Stimulated activated CD4-positive, alpha-beta T cell treated with anti-CD3 and anti-CD28 coated beads, Interleukin-4, amount 100 ng/mL, for 48 hours (primary cell): ENCODE measurements around the gene MICA.
"Not testable (repeated sequence)": the region's sequence is repeated elsewhere in the genome, so short reads cannot be mapped to it uniquely, and the experiment has no call there.

Experiments used
- DNase-seq, 2 donors: peaks; one replicate each; pipeline ENCODE4 v3.0.0-alpha.2; 2020; ENCODE audit warnings: low read depth in 2 of 2

Gene MICA

DNA sequence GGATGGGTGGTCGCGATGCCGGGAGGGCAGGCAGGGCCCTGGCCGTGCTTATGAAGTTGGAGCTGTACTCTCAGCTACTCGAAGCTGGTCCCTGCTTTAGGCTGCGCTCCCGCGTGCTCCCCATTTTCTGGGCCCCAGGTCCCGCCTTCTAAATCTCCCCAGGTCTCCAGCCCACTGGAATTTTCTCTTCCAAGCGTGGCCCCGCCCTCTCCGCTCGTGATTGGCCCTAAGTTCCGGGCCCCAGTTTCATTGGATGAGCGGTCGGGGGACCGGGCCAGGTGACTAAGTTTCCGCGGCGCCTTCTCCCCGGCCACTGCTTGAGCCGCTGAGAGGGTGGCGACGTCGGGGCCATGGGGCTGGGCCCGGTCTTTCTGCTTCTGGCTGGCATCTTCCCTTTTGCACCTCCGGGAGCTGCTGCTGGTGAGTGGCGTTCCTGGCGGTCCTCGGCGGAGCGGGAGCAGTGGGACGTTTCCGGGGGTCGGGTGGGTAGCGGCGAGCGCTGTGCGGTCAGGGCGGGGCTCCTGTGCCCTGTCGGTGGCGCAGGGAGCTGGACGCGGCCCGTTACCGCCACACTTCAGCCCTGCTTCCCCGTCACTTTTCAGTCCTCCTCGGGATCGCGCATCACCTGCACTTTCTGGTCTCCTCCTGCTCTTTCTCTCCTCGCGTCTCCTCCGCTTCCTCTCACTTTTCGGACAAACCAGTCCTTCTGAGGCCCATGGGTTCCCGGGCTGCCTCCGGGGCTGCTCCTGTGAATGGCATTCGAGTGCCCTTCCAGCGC, at the start of gene MICA:
MICA (plus strand) TSS at position 313 of the 778 bp plus-strand sequence; CDS start at position 351, 38 bp downstream.
- peak; percentile 58 to 66 for DNase-seq

DNA sequence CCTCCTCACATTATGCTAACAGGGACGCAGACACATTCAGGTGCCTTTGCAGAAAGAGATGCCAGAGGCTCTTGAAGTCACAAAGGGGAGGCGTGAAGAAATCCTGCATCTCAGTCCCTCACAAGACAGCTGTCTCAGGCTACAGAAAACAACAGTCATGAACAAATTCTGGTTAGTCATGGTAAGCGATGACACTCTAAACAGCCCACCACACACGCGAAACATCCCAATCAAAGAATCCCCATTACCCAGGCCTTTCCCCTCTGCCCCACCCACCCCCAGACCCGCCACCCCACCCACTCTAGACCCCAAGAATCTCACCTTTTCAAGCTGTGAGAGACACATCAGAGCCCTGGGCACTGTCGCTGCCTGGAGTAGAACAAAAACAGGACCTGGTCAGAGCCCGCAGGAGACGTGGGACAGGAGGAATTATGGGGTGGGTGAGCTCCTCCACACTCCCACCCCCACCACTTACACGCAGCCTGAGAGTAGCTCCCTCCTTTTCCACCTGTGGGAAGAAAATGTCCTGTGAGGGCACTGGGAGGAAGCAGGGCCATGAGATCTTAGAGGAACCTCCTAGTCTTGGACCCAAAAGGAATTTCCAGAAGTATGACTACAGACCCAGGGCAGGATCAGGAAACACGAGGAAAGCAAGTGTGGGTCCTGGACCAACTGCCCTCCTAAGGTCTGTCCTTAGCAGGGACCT, 49.1 kb upstream of the MICA start:
- DNase-seq, result no peak

DNA sequence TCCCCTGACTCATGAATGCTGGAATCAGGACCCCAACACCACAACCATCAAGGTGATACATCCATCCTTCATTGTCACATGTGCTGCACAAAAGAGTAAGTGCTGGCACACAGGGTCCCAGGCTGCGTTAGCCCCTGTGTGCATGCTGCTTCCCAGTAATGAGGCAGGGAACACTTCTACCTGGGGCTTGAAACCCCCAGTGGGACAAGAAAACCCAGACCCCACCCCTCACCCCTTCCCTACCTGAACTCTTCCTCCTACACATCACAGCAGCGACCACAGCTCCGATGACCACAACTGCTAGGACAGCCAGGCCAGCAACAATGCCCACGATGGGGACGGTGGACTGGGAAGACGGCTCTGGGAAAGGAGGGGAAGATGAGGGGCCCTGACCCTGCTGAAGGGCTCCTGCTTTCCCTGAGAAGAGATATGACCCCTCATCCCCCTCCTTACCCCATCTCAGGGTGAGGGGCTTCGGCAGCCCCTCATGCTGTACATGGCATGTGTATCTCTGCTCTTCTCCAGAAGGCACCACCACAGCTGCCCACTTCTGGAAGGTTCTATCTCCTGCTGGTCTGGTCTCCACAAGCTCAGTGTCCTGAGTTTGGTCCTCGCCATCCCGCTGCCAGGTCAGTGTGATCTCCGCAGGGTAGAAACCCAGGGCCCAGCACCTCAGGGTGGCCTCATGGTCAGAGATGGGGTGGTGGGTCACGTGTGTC, 48.4 kb upstream of the MICA start:
- DNase-seq, result no peak

DNA sequence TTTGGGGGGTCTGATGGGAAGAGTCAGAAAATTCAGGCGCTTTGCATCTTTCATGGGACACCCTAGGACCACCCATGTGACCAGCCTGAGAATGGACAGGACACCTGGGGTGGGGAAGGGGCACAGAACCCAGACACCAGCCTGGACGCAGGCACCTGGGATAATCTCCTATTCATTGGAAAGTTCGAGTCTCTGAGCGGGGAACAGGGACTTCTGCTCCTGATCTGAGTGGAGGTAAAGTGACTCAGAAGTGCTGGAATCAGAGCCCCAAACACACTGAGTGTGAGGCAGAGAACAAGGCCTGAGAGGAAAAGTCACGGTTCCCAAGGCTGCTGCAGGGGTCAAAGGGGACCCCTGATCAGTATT, 47.8 kb upstream of the MICA start:
- no peak for DNase-seq

DNA sequence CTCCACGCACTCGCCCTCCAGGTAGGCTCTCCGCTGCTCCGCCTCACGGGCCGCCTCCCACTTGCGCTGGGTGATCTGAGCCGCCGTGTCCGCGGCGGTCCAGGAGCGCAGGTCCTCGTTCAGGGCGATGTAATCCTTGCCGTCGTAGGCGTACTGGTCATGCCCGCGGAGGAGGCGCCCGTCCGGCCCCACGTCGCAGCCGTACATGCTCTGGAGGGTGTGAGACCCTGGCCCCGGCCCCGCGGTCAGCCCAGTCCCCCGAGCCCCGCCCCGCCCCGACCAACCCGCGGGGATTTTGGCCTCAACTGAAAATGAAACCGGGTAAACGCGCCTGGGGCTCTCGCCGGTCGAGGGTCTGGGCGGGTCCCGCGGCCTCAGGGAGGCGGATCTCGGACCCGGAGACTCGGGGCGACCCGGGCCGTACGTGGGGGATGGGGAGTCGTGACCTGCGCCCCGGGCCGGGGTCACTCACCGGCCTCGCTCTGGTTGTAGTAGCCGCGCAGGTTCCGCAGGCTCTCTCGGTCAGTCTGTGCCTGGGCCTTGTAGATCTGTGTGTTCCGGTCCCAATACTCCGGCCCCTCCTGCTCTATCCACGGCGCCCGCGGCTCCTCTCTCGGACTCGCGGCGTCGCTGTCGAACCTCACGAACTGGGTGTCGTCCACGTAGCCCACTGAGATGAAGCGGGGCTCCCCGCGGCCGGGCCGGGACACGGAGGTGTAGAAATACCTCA, 47.0 kb upstream of the MICA start:
- peak in 1 of 2 donors; percentile 45 for DNase-seq

DNA sequence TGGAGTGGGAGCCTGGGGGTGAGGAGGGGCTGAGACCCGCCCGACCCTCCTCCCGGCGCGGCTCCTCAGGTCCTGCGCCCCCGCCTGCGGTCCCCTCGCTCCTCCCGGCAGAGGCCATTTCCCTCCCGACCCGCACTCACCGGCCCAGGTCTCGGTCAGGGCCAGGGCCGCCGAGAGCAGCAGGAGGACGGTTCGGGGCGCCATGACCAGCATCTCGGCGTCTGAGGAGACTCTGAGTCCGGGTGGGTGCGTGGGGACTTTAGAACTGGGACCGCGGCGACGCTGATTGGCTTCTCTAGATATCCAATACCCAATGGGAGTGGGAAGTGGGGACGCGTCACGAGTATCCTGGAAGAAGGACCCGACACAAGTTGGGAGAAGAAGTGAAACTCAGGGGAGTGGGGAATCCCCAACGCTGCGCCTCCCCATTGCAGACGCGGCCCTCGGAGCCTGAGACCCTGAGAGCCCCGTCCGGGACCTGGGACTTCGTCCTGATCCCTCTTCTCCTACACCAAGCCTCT, 46.4 kb upstream of the MICA start, which contains the start of gene HLA-B:
HLA-B (minus strand) TSS at position 234 of the 521 bp plus-strand sequence; CDS start at position 213, 21 bp downstream.
- DNase-seq, result peak; percentile 58 to 79

DNA sequence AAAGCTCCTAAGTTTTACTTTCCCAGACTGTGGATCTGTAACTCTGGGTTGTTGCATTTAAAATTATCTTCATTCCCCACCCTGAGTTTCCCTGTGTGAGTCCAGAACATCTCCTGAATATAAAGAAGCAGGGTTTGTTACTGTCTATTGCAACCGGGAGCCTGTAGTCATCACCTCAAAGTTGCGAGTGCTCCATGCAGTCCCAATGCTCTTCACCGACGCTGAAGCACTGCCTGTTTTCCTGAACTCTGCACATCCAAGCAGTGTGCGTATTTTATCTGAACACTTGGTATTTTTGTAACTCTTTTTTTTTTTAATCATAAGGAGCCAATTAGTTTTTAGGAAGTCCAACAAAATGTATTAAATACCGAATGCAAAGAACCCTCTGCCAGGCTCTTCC, 45.5 kb upstream of the MICA start:
- DNase-seq, result no peak

DNA sequence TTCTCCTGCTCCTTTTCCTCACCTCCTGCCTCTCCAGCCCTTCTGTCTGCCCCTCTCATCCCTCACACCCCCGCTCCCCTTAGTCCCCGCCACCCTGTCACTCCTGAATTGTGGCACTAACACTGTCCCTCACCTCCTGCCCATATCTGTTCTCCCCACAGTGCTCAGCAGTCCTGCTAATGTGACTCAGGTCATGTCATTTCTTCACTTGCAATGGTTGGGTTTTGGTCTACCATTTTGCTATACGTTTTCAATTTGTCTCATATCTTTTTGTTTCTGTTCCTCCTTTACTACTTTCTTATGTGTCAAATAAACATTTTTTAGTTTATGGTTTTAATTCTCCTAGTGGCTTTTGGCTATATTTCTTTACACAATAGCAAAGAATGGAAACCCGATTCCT, 45.1 kb upstream of the MICA start:
- no peak for DNase-seq

DNA sequence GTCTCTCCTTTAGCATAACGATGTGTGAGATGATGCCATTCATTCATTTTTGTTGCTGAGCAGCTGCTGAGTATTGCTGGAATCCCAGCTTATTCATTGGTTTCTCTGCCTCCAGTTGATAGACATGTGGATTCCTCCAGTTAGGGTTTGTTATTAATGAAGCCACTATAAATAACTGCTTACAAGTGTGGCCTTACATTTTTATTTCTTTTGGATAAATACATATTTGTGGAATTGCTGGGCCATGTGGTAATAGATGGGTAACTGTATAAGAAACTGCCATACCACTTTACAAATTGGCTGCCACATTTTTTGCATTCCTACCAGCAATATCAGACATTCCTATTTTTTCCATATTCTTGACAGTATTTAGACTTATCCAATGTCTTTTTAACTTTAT, 43.8 kb upstream of the MICA start:
- DNase-seq, result no peak

DNA sequence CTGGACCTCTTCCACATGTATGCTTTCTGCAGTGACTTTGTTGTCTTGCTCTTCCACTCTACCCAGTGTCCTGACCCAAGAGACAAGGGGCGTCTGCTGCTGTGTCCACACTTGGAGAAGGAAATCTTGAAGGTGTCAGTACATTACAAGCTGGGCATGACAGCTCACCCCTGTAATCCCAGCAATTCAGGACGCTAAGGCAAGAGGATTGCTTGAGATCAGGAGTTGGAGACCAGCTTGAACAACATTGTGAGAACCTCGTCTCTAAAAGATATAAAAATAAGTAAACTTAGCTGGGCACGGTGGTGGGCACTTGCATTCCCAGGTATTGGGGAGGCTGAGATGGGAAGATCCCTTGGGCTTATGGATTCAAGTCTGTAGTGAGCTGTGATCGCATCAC, 40.6 kb upstream of the MICA start:
- DNase-seq, result no peak

DNA sequence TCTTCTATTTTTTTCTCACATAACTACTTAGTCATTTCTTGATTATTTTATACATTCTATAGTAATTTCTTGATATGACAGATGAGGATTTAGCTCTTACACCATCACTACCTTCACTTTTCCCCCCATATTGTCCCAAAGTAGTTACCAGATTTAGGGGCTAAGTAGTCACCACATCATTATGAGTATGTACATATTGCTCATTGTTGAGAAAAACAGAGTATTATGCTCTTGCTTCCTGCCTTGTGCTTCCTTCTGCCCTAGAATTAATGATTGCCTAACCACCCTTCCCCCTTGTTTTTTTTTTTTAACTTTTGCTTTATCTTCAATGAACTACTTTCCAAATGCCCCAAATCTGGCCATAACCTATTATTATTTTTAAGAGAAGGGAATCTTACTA, 39.6 kb upstream of the MICA start:
- no peak for DNase-seq

DNA sequence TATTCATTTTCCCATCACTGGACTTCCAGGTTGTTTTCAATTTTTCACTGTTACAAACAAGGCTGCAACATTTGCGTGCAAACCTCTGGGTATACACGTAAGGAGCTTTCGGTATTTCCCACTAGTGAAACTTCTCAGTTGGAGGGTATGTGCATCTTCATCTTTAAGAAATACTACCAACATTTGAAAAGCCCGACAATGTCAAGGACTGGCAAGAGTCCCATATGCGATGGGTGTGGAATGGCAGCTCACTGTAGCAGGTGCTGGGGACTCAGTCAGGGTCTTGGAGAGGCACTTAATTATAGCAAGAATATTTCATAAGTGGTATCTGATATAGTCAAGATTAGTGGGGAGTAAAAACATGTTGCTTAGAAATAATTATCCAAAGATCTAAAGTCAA, 37.5 kb upstream of the MICA start:
- no peak for DNase-seq

DNA sequence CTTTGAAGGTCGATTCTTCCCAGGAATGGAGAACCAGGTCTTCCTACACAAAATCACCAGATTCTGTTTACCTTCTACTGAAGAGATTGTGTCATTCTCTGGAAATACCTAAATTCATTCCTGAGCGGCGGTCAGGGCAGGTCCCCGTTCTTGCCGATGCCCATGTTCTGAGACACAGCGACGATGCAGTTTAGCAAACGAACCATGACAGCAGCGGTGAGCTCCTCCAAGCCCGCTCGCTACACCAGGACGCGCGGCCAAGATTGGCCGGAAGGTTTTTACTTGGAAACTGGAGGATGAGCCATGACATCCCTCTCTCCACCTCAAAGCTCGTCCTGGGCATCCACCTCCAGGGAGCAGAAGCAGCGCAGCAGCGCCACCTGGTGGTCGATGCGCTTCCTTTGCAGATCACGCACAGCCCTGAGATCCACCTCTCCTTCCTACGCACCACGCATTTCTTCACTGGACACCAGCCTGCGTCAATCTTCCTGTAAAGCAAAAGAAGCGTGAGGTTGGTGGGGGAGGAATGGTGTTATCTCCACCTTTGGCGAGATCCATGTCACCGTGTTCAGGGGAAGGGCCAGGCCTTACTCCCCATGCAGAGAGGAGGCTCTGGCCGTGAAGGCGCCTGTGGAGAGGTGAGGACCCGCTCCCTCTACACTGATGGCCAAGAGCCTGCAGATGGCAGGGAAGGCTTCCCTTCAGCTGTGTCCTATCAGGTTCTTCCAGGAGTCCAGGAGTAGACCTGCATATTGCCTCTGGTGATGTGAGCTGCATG, 36.5 kb upstream of the MICA start:
- peak; percentile 84 to 89 for DNase-seq

DNA sequence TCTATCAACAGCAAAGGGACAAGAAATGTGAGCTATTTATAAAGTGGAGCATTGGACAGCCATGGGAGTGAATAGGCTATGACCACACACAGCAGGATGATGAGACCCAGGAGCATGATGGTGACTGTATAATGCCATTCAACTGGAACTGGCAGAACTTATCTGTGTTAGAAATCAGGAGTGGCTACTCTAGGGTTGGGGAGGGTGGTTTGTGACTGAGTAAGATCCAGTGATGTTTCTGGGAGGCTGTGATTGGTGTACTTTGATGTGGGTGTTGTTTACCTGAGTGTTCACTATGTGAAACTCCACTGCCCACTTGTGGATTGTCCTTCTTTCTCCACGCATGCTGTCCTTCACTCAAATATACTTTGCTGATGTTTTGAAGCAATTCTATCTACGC, 34.9 kb upstream of the MICA start:
- DNase-seq, result no peak

DNA sequence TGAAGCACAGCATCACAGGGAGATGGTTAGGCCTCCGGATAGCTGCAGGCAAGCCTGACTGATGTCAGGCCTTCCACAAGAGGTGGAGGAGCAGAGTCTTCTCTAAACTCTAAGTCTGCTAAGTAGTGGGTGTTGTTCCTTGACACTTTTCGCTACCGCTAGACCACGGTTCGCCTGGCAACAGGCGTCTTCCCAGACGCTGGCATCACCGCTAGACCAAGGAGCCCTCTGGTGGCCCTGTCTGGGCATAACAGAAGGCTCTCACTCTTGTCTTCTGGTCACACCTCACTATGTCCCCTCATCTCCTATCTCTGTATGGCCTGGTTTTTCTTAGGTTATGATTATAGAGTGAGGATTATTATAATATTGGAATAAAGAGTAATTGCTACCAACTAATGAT, 29.3 kb upstream of the MICA start:
- DNase-seq, result not testable (repeated sequence)

DNA sequence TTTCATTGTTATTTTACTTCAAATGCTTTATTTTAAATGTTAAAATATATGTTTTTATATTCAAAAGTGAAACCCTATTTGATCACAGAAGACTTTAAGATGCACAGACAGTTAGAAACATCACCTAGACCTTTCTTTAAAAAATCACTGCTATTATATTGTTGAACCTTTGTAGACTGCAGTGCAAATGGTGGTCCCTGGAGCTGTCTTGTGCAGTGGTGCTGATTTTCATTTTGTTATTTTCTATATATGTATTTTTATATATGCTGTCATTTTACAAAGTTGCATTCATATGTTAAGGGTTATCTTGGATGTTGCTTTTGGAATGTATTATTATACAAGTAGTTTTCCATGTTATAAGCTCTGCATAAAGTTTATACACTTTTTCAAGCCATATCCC, 27.7 kb upstream of the MICA start:
- DNase-seq, result no peak

DNA sequence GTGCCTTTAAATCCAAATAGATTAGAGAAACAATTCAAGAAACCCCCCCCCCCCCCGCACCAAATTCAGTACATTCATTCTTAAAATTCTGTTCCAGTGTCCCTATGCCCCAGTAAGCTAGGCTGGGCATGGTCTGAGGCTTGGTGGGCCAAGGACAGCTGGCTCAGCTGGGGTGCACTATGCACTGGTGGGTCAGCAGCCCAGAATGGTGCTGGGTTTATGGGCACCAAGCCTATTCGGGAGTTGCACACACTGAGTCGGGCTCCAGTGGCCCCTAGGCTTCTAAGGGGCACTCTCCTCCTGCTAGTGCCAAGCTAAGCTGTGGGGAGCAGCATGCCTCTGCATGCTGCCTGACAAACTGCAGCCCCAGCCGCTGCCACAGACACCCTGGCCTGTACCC, 26.4 kb upstream of the MICA start:
- no peak for DNase-seq

DNA sequence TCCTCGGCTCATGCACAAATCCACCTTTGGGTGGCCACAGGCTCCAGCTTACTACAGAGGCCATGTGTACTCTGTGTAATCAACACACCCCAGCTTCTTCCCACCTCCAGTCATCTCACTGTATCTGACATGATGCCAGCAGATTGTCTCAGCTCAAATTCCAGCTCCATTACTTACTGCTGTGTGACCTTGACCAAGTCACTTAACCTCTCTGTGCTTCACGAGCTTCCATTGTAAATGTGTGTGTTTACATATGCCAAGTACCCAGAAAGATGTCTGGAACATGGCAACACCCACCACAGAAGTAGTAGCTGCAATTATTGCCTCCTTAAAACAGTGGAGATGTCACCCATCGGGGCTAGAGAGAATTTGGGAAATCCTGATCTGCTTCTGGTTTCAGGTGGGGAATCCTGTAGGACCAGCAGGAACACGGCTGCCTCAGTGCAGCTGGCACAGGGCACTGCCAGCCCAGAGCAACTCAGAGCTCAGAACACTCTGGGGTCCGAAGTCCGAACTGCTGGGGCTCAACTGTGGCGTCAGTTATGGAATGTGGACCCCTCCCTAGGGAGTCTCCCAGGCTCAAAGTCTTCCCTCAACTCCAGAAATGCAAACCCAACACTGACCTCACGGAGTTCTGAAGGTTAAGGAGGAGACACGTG, 25.2 kb upstream of the MICA start:
- DNase-seq, result no peak

DNA sequence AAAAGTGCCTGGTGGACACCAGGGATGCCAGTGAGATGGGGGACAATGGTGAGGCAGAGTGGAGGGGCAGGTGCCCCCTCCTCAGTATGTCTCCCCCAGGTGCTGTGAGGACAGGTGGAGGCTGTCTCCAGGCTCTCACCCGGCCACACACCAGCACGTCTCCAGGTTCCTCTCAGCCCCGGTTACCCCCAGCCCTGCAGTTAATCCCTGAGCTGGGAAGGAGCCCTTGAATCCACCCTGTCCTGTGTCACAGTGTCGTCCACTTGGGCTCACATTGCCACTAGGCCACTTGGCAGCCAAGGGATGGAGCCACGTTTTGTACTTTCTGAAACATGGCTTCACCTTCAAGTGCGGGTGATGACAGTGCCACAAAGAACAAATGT, 24.7 kb upstream of the MICA start:
- DNase-seq, result no peak

DNA sequence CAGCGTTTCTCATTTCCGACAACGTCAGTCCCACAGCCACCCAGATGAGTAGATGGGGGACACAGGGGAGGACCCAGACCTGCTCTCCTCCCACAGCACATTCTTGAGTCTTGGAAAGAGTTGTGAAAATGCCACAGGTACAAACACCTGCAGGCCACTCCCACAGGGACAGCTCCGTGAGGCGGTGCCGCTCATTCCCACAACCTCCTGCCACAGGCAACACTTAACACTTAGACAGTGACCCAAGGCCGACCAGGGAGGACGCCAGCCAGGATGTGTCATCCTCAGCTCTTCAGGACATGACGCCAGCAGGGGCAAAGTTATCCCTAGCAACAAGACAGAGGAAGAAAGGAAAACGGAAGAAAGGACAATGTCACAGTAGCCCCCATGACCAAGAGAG, 23.5 kb upstream of the MICA start:
- no peak for DNase-seq
